ENCODE measurements around the gene CENPB. TPM values are rescaled to one million over a fixed set of nuclear protein-coding genes. Genes with fewer than 3 reads are reported as not detected.

CENPB gene
- polyA plus RNA-seq, 1 of the 3 experiments (the other 2 are of a cell fraction) = 41.2 TPM

- TF ChIP-seq NRF1 (IDR thresholded peaks at IDR 0.05; ENCODE audit: low read depth, low read length) (peak; percentile 46; the same call in 1 of the 2 replicates), ZBTB33 (IDR thresholded peaks at IDR 0.05; ENCODE audit: borderline replicate concordance, low read depth) (no peak), POLR2AphosphoS5 (IDR thresholded peaks at IDR 0.05; ENCODE audit: low read depth, low read length) (no peak; the same call in 1 of the 2 replicates), RAD21 (IDR thresholded peaks at IDR 0.05; ENCODE audit: low read length) (peak; percentile 43), NFIC (IDR thresholded peaks at IDR 0.05; ENCODE audit: borderline replicate concordance) (no peak), CTCF (IDR thresholded peaks at IDR 0.05) (peak; percentile 50), FOXM1 (IDR thresholded peaks at IDR 0.05; ENCODE audit: low read depth) (peak; percentile 99), ELF1 (IDR thresholded peaks at IDR 0.05) (peak; percentile 40; the same call in 1 of the 2 replicates), EZH2phosphoT487 (IDR thresholded peaks at IDR 0.05; ENCODE audit: borderline replicate concordance, low read depth) (no peak), IRF3 (IDR thresholded peaks at IDR 0.05; ENCODE audit: low read depth, low read length) (no peak), SMC3 (IDR thresholded peaks at IDR 0.05; ENCODE audit: low read depth, low read length) (peak; percentile 19; the same call in 1 of the 2 replicates), TEAD4 (IDR thresholded peaks at IDR 0.05; ENCODE audit: borderline replicate concordance, insufficient read depth) (no peak), REST (IDR thresholded peaks at IDR 0.05; ENCODE audit: low read depth, low read length) (no peak), RFX5 (IDR thresholded peaks at IDR 0.05; ENCODE audit: low read length) (0 out of 2 replicates have a peak, but pooled peaks have one; percentile 56)
These were observed 9.2 kb upstream of the CENPB start, which contains the start of gene CDC25B (continued) for GRCh38 chr20:3795511-3796468.
